ENCODE data around the gene IWS1. TPM values are rescaled to one million over a fixed set of nuclear protein-coding genes. Genes with fewer than 3 reads are reported as not detected.

IWS1 gene
- total and polyA plus RNA-seq, 10 of the 15 experiments (the other 5 are each of a cell fraction or from before 2014, with no cell fraction given), result 21.9 to 68.9 (median 45.8) TPM

DNA sequence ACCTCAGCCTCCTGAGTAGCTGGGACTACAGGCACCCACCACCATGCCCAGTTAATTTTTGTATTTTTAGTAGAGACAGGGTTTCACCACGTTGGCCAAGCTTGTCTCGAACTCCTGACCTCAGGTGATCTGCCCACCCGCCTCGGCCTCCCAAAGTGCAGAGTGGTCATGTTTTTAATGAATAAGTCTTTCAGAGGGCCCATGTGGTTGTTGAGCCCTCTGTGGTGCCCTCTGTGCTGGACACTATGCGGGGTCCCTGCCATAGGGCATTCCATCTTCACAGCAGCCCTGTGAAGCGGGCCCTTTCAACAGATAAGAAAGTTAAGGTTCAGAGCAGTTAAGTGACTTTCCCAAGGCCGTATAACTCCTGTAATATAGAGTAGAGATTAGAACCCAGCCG lies 35.1 kb upstream of the IWS1 start:
- Histone ChIP-seq H3K27me3 (replicated peaks in 1 of 2; ENCODE audit: control insufficient read depth in 2 of 2, insufficient read depth in 2 of 2, low read length in 1 of 2) (0 out of 4 replicates have a peak, but pooled peaks cover 0 to 4% of the 10 kb centered on the region in 2 experiments), H4K20me1 (ENCODE audit: control insufficient read depth, insufficient read depth) (no peaks in the 10 kb centered on the region), H3K36me3 (ENCODE audit: control insufficient read depth in 2 of 2, insufficient read depth in 2 of 2, low read length in 1 of 2) (no peaks in the 10 kb centered on the region), H3K27ac (ENCODE audit: control insufficient read depth, insufficient read depth) (no peak overlapping the region), H3K79me2 (ENCODE audit: control insufficient read depth, insufficient read depth, low read length) (no peaks in the 10 kb centered on the region), H3K4me1 (ENCODE audit: control insufficient read depth, insufficient read depth, low read length) (peaks cover 17% of the 10 kb centered on the region), H2AFZ (ENCODE audit: control insufficient read depth, low read depth, low read length) (no peak overlapping the region), H3K4me3 (no peak overlapping the region), H3K9me3 (replicated peaks; ENCODE audit: control insufficient read depth, insufficient read depth, low read length) (peaks cover 1% of the 10 kb centered on the region; the same call in 2 of the 3 replicates), H3K4me2 (ENCODE audit: control insufficient read depth, insufficient read depth) (no peak overlapping the region), H3K9ac (ENCODE audit: control insufficient read depth, insufficient read depth, low read length) (no peak overlapping the region)
- TF ChIP-seq CHD2 (IDR thresholded peaks at IDR 0.05; ENCODE audit: borderline replicate concordance, low read depth, low read length) (no peak), RUNX3 (IDR thresholded peaks at IDR 0.05; ENCODE audit: low read length) (no peak), RAD21 (IDR thresholded peaks at IDR 0.05; ENCODE audit: insufficient read depth, low read depth, low read length) (no peak), RB1 (IDR thresholded peaks at IDR 0.05; ENCODE audit: borderline replicate concordance) (no peak)
- 79% methylated on average over 8 of the region's 8 CpGs for WGBS (ENCODE audit: insufficient coverage, insufficient replicate concordance, low lambda C conversion rate, missing lambda C conversion rate)
- ChIA-PET RAD21 (ENCODE audit: unreplicated experiment) (no interaction called here), POLR2A (interaction anchor here (0.6 kb wide), 1 partner anchor 72 kb away, joined by 3 read pairs; no protein-coding TSS in a partner anchor), CTCF (interaction anchor here (0.8 kb wide), 1 partner anchor 14 kb away, joined by 3 read pairs; no protein-coding TSS in a partner anchor), SMC1A (ENCODE audit: uncharacterized antibody, unreplicated experiment) (interaction anchor here (0.7 kb wide), 1 partner anchor 12 kb away, joined by 3 read pairs; no protein-coding TSS in a partner anchor)
- no TSS peak for BruUV-seq (replicated peaks)
- ATAC-seq (no peak), DNase-seq (ENCODE audit: low read depth, low spot score) (no peak), FAIRE-seq (no peak)
- intact Hi-C loops (cut with micrococcal nuclease; ENCODE audit: unreplicated experiment), result no loop called here
- in situ Hi-C loops (cut with MboI), result no loop called here

DNA sequence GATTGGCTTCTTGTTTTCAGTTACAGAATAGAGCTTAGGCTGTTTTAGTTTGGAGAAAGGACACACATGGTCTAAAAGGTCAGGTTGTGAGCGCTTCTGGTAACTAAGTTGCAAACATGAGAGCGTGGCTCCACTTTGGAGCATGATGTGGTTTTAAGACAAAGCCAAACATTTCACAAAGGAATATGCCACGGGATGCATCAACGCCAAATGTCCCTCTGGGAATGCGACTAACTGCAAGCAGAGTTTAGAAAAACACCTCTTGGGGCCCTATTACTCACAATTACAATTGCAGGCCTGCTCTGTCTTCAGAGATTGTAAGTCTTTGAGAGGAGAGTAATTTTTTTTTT lies 34.6 kb upstream of the IWS1 start:
- no peak for TF ChIP-seq BHLHE40 (IDR thresholded peaks at IDR 0.05; ENCODE audit: borderline replicate concordance in 1 of 2, low read depth in 2 of 2, low read length in 1 of 2)
- TF ChIP-seq, protein P1, sequence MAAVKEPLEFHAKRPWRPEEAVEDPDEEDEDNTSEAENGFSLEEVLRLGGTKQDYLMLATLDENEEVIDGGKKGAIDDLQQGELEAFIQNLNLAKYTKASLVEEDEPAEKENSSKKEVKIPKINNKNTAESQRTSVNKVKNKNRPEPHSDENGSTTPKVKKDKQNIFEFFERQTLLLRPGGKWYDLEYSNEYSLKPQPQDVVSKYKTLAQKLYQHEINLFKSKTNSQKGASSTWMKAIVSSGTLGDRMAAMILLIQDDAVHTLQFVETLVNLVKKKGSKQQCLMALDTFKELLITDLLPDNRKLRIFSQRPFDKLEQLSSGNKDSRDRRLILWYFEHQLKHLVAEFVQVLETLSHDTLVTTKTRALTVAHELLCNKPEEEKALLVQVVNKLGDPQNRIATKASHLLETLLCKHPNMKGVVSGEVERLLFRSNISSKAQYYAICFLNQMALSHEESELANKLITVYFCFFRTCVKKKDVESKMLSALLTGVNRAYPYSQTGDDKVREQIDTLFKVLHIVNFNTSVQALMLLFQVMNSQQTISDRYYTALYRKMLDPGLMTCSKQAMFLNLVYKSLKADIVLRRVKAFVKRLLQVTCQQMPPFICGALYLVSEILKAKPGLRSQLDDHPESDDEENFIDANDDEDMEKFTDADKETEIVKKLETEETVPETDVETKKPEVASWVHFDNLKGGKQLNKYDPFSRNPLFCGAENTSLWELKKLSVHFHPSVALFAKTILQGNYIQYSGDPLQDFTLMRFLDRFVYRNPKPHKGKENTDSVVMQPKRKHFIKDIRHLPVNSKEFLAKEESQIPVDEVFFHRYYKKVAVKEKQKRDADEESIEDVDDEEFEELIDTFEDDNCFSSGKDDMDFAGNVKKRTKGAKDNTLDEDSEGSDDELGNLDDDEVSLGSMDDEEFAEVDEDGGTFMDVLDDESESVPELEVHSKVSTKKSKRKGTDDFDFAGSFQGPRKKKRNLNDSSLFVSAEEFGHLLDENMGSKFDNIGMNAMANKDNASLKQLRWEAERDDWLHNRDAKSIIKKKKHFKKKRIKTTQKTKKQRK (IDR thresholded peaks at IDR 0.05; ENCODE audit: low read depth, low read length), result no peak
- no peak for TF ChIP-seq CBX3 (IDR thresholded peaks at IDR 0.05; ENCODE audit: borderline replicate concordance, low read depth)
- TF ChIP-seq POU2F2 (IDR thresholded peaks at IDR 0.05; ENCODE audit: borderline replicate concordance, low read depth, low read length), result no peak
- TF ChIP-seq, protein P2, sequence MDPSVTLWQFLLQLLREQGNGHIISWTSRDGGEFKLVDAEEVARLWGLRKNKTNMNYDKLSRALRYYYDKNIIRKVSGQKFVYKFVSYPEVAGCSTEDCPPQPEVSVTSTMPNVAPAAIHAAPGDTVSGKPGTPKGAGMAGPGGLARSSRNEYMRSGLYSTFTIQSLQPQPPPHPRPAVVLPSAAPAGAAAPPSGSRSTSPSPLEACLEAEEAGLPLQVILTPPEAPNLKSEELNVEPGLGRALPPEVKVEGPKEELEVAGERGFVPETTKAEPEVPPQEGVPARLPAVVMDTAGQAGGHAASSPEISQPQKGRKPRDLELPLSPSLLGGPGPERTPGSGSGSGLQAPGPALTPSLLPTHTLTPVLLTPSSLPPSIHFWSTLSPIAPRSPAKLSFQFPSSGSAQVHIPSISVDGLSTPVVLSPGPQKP (IDR thresholded peaks at IDR 0.05; ENCODE audit: low read depth, low read length), result no peak
- TF ChIP-seq MTA2 (IDR thresholded peaks at IDR 0.05; ENCODE audit: low read depth), result no peak
- no peak for TF ChIP-seq YBX1 (IDR thresholded peaks at IDR 0.05)
- TF ChIP-seq RAD51 (IDR thresholded peaks at IDR 0.05), result no peak
- Histone ChIP-seq H3K27ac (ENCODE audit: control insufficient read depth, insufficient read depth) (no peak overlapping the region), H3K36me3 (ENCODE audit: control insufficient read depth in 2 of 2, insufficient read depth in 2 of 2, low read length in 1 of 2) (no peaks in the 10 kb centered on the region), H3K79me2 (ENCODE audit: control insufficient read depth, insufficient read depth, low read length) (no peaks in the 10 kb centered on the region), H3K9me3 (replicated peaks; ENCODE audit: control insufficient read depth, insufficient read depth, low read length) (peaks cover 1% of the 10 kb centered on the region; the same call in 2 of the 3 replicates), H3K4me2 (ENCODE audit: control insufficient read depth, insufficient read depth) (no peak overlapping the region), H3K4me3 (no peak overlapping the region), H2AFZ (ENCODE audit: control insufficient read depth, low read depth, low read length) (no peak overlapping the region), H3K4me1 (ENCODE audit: control insufficient read depth, insufficient read depth, low read length) (peaks cover 17% of the 10 kb centered on the region), H4K20me1 (ENCODE audit: control insufficient read depth, insufficient read depth) (no peaks in the 10 kb centered on the region), H3K9ac (ENCODE audit: control insufficient read depth, insufficient read depth, low read length) (no peak overlapping the region), H3K27me3 (replicated peaks in 1 of 2; ENCODE audit: control insufficient read depth in 2 of 2, insufficient read depth in 2 of 2, low read length in 1 of 2) (0 out of 4 replicates have a peak, but pooled peaks cover 0 to 4% of the 10 kb centered on the region in 2 experiments)
- ATAC-seq, result no peak
- SMC1A ChIA-PET (ENCODE audit: uncharacterized antibody, unreplicated experiment), result interaction anchor here (0.7 kb wide), 1 partner anchor 12 kb away, joined by 3 read pairs; no protein-coding TSS in a partner anchor
- intact Hi-C loops (cut with micrococcal nuclease; ENCODE audit: unreplicated experiment) (no loop called here), in situ Hi-C loops (cut with MboI) (no loop called here)
- WGBS (ENCODE audit: insufficient coverage, insufficient replicate concordance, low lambda C conversion rate, missing lambda C conversion rate), result 83% methylated on average over 5 of the region's 5 CpGs
- no TSS peak for BruUV-seq (replicated peaks)
- RAD21 ChIA-PET (ENCODE audit: unreplicated experiment), result no interaction called here
- CTCF ChIA-PET, result interaction anchor here (0.5 kb wide), 1 partner anchor 189 kb away, joined by 3 read pairs; no protein-coding TSS in a partner anchor
- POLR2A ChIA-PET, result no interaction called here
- DNase-seq (ENCODE audit: low read depth, low spot score), result no peak
- FAIRE-seq, result no peak

Measured in GM12878 (cell line).